ENCODE results near the gene TAS2R60.
A peak's percentile ranks its signal among the peaks of the same experiment; 100 is the strongest.
"Not testable (repeated sequence)": the region's sequence is repeated elsewhere in the genome, so short reads cannot be mapped to it uniquely, and the experiment has no call there.

Gene TAS2R60

DNA sequence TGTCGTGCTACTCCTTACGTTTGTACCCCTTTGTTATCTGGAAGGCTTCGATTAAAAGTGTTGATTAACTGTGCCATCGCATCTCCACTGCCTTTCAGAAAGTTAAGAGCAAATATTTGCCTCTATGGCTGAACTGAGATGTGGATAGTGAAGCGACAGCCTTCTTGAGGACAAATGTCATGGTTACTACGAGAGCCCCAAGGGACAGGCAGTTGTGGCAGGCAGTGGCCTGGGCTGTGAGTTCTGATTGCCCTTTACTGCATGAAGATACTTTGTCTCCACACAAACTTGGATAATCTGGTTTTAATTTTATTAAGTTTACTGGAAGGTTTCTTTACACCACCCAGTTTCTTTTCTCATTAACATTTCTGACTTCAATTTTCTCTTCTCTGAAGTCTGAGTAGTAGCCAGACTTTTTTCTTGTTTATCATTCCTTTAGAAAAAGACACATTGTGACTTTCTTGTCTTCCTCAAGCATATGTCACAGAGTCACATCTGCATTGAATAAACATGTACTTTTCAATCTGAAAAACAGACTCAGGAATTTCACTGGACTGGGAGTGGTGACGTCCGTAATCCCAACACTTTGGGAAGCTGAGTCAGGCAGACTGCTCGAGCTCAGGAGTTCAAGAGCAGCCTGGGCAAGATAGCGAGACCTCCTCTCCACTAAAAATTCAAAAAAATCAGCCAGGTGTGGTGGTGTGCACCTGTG, 36.0 kb downstream of the TAS2R60 start:
- DNase-seq, result no peak

- no peak for DNase-seq
Measured at GRCh38 chr7:143480501-143480900, 37.2 kb downstream of the TAS2R60 start.

GRCh38 chr7:143484119-143484518, 40.9 kb downstream of the TAS2R60 start:
- DNase-seq, result no peak

GRCh38 chr7:143485094-143485493, 41.8 kb downstream of the TAS2R60 start:
- DNase-seq, result no peak

DNA sequence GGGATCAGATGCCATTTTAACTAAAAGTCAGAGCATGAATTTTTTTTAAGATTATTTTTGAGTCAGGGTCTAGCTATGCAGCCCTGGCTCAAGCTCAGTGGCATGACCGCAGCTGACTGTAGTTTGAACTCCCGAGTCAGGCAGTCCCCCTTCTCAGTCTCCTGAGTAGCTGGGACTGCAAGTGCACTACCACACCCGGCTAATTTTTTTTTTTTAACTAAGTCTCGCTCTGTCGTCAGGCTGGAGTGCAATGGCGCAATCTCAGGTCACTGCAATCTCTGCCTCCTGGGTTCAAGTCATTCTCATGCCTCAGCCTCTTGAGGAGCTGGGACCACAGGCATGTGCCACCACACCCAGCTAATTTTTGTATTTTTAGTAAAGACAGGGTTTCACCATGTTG, 42.2 kb downstream of the TAS2R60 start:
- DNase-seq, result no peak

GRCh38 chr7:143486266-143486665, 43.0 kb downstream of the TAS2R60 start:
- DNase-seq, result not testable (repeated sequence)

DNA sequence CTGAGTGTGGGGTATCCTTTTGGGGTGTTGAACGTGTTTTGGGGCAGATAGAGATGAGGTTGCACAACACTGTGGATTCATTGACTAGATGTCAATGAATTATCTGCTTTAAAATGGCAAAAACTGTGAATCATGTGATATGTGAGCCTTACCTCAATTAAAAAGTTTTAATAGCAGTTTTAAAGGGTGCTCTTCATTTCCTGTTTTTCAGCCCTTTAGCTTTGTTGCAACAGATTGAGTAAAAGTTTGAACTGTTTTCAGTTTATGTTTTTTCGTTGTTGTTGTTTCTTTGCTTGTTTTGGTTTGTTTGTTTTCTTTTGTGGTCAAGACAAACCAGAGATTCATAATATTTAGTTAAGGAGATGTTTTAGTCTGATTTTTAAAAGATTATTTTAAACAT, 43.8 kb downstream of the TAS2R60 start:
- DNase-seq, result no peak

- DNase-seq, result no peak
Measured at GRCh38 chr7:143487566-143487965, 44.3 kb downstream of the TAS2R60 start.

DNA sequence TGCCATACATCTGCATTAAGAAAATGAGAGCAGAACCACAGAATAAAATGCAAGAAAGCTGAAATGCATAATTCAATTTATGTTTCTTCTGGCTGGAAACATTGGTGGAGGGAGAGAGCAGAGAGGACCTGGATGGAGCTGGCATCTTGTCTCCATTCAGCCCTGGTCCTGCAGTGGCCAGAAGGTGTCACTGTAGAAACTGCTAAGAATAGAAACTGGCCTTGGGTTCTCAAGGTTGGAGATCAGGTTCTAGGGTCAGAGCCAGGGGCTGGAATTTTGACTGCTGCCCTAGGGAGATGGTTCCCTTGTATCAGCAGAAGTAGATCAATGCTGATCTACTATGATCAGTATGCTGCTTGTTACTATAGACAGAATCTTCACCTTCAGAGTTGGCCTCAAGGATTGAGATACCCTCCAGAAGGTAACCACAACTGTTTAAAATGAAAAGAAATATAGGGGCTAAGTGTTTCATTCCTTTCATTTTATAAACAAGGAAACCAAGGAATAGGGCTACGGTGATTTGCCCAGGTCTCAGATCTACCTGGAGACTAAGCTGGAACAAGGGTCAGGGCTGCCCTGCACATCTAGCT, 47.6 kb downstream of the TAS2R60 start:
- DNase-seq, result no peak

- DNase-seq, result peak; percentile 3
Measured at GRCh38 chr7:143492043-143492471, 48.8 kb downstream of the TAS2R60 start.

DNA sequence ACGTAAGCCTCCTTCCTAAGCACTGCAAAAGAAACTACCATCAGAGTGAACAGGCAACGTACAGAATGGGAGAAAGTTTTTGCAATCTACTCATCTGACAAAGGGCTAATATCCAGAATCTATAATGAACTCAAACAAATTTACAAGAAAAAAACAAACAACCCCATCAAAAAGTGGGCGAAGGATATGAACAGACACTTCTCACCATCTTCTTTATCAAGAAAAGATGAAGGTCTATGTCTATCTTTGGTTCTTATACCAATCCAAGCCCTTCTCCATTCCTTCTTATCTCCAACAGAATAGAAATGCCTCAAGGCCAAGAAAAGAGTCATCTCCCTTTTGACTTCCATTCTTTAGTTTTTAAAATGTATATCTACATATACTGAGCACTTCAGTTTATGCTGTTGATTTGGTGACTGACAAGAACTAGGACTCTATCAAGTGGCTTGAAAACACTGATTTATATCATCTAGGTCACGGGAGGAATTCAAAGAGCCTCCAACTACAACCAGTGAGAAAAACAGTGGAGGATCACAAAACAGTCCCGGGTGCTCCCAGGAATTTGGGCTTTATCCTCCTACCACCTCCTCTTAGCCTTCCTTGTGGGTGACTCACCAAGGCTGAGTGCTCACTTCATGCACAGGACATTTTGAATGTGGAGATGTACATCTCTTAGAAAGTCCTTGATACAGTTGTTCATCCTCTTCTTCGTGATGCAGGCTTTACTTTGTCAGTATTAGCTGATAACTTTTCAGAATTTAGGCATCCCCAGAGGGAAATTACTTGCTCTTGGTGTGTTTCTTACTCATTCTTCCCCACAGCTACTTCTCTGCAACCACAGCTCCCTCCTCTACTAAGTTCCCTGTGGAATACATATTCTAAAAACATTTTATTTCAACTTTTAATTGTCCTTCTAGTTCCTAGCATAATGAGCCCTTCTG, 49.8 kb downstream of the TAS2R60 start:
- no peak for DNase-seq

- DNase-seq, result no peak
Measured at GRCh38 chr7:143493751-143494150, 50.5 kb downstream of the TAS2R60 start.
